Measurements from ENCODE around the gene PEX14.

The PEX14 gene

GRCh38 chr1:10630661-10631120 lies 155.9 kb downstream of the PEX14 start:
- no peak overlapping the region for H3K18ac ChIP-seq (ENCODE audit: low read depth in 1 of 2, low read length in 2 of 2)
- H3K79me1 ChIP-seq (replicated peaks; ENCODE audit: low read length, poor library complexity, severe bottlenecking) = peaks cover 4% of the 10 kb centered on the region
- no peak overlapping the region for H3K23ac ChIP-seq (ENCODE audit: low read length in 2 of 2)
- H2AFZ ChIP-seq (ENCODE audit: low read depth, low read length) = no peak overlapping the region
- no peak overlapping the region for H3K4ac ChIP-seq (ENCODE audit: low read depth in 1 of 2, low read length in 2 of 2)
- DNase-seq = no peak
- no peak overlapping the region for H4K91ac ChIP-seq (ENCODE audit: low read length)
- H2AK5ac ChIP-seq (ENCODE audit: low read length, severe bottlenecking) = no peak overlapping the region
- H2BK120ac ChIP-seq (ENCODE audit: low read depth, low read length) = no peak overlapping the region
- no peak overlapping the region for H4K8ac ChIP-seq (ENCODE audit: low read length)
- no peak overlapping the region for H3K4me3 ChIP-seq (ENCODE audit: insufficient read depth in 1 of 2, low read depth in 1 of 2, low read length in 2 of 2)
- H2BK5ac ChIP-seq (ENCODE audit: low read depth, low read length, poor library complexity, severe bottlenecking) = no peak overlapping the region
- no peak overlapping the region for H2BK12ac ChIP-seq (ENCODE audit: low read length in 2 of 2)
- H3K9ac ChIP-seq (ENCODE audit: low read length) = no peak overlapping the region
- no peaks in the 10 kb centered on the region for H3K27me3 ChIP-seq (ENCODE audit: control insufficient read depth in 1 of 2, insufficient read depth in 1 of 2, low read length in 2 of 2)
- no peaks in the 10 kb centered on the region for H3K9me3 ChIP-seq (ENCODE audit: control insufficient read depth, low read length)
- WGBS = 89% methylated on average over 9 of the region's 13 CpGs
- H3K14ac ChIP-seq (ENCODE audit: low read length in 2 of 2) = no peak overlapping the region
- no peak overlapping the region for H3K4me2 ChIP-seq (ENCODE audit: low read length, poor library complexity, severe bottlenecking)
- H3K27ac ChIP-seq (ENCODE audit: low read length, poor library complexity, severe bottlenecking) = no peak overlapping the region
- H3K4me1 ChIP-seq (ENCODE audit: control insufficient read depth, insufficient read depth, low read depth, low read length) = peaks cover 22% of the 10 kb centered on the region
- H2BK15ac ChIP-seq (ENCODE audit: low read depth, poor library complexity, severe bottlenecking) = no peak overlapping the region
- peaks cover 6 to 64% of the 10 kb centered on the region in 2 experiments for H3K36me3 ChIP-seq (ENCODE audit: control insufficient read depth in 1 of 2, insufficient read depth in 2 of 2, low read depth in 1 of 2, low read length in 2 of 2)

GRCh38 chr1:10631121-10631810 lies 156.5 kb downstream of the PEX14 start:
- Histone ChIP-seq H3K27me3 (ENCODE audit: control insufficient read depth in 1 of 2, insufficient read depth in 1 of 2, low read length in 2 of 2) (no peaks in the 10 kb centered on the region), H2BK120ac (ENCODE audit: low read depth, low read length) (no peak overlapping the region), H3K4me1 (ENCODE audit: control insufficient read depth, insufficient read depth, low read depth, low read length) (peaks cover 22% of the 10 kb centered on the region), H2AK5ac (ENCODE audit: low read length, severe bottlenecking) (no peak overlapping the region), H3K27ac (ENCODE audit: low read length, poor library complexity, severe bottlenecking) (no peak overlapping the region), H3K18ac (ENCODE audit: low read depth in 1 of 2, low read length in 2 of 2) (no peak overlapping the region), H3K79me1 (replicated peaks; ENCODE audit: low read length, poor library complexity, severe bottlenecking) (peaks cover 4% of the 10 kb centered on the region), H3K23ac (ENCODE audit: low read length in 2 of 2) (no peak overlapping the region), H3K4ac (ENCODE audit: low read depth in 1 of 2, low read length in 2 of 2) (no peak overlapping the region), H2BK5ac (ENCODE audit: low read depth, low read length, poor library complexity, severe bottlenecking) (no peak overlapping the region), H3K36me3 (ENCODE audit: control insufficient read depth in 1 of 2, insufficient read depth in 2 of 2, low read depth in 1 of 2, low read length in 2 of 2) (peaks cover 6 to 63% of the 10 kb centered on the region in 2 experiments), H3K9me3 (ENCODE audit: control insufficient read depth, low read length) (no peaks in the 10 kb centered on the region), H4K8ac (ENCODE audit: low read length) (no peak overlapping the region), H2BK15ac (ENCODE audit: low read depth, poor library complexity, severe bottlenecking) (no peak overlapping the region), H3K4me2 (ENCODE audit: low read length, poor library complexity, severe bottlenecking) (no peak overlapping the region), H3K9ac (ENCODE audit: low read length) (no peak overlapping the region), H3K14ac (ENCODE audit: low read length in 2 of 2) (no peak overlapping the region), H2BK12ac (ENCODE audit: low read length in 2 of 2) (no peak overlapping the region), H4K91ac (ENCODE audit: low read length) (no peak overlapping the region), H3K4me3 (ENCODE audit: insufficient read depth in 1 of 2, low read depth in 1 of 2, low read length in 2 of 2) (no peak overlapping the region), H2AFZ (ENCODE audit: low read depth, low read length) (no peak overlapping the region)
- 94% methylated on average over 20 of the region's 20 CpGs for WGBS
- DNase-seq = no peak

- no peak overlapping the region for H2BK120ac ChIP-seq (ENCODE audit: low read depth, low read length)
- no peak overlapping the region for H4K8ac ChIP-seq (ENCODE audit: low read length)
- no peaks in the 10 kb centered on the region for H3K9me3 ChIP-seq (ENCODE audit: control insufficient read depth, low read length)
- no peak for DNase-seq
- H3K18ac ChIP-seq (ENCODE audit: low read depth in 1 of 2, low read length in 2 of 2) = no peak overlapping the region
- H3K4me3 ChIP-seq (ENCODE audit: insufficient read depth in 1 of 2, low read depth in 1 of 2, low read length in 2 of 2) = no peak overlapping the region
- no peak overlapping the region for H2BK5ac ChIP-seq (ENCODE audit: low read depth, low read length, poor library complexity, severe bottlenecking)
- H3K9ac ChIP-seq (ENCODE audit: low read length) = no peak overlapping the region
- peak overlapping the region in 1 of 2 experiments; percentile 54 for H3K4ac ChIP-seq (ENCODE audit: low read depth in 1 of 2, low read length in 2 of 2)
- H2BK15ac ChIP-seq (ENCODE audit: low read depth, poor library complexity, severe bottlenecking) = no peak overlapping the region
- no peak overlapping the region for H3K4me2 ChIP-seq (ENCODE audit: low read length, poor library complexity, severe bottlenecking)
- H3K4me1 ChIP-seq (ENCODE audit: control insufficient read depth, insufficient read depth, low read depth, low read length) = peaks cover 22% of the 10 kb centered on the region
- H3K36me3 ChIP-seq (ENCODE audit: control insufficient read depth in 1 of 2, insufficient read depth in 2 of 2, low read depth in 1 of 2, low read length in 2 of 2) = peaks cover 3 to 56% of the 10 kb centered on the region in 2 experiments
- H4K91ac ChIP-seq (ENCODE audit: low read length) = no peak overlapping the region
- no peak overlapping the region for H2BK12ac ChIP-seq (ENCODE audit: low read length in 2 of 2)
- peak overlapping the region; percentile 26 for H2AK5ac ChIP-seq (ENCODE audit: low read length, severe bottlenecking)
- no peak overlapping the region for H3K23ac ChIP-seq (ENCODE audit: low read length in 2 of 2)
- H3K14ac ChIP-seq (ENCODE audit: low read length in 2 of 2) = no peak overlapping the region
- H3K27ac ChIP-seq (ENCODE audit: low read length, poor library complexity, severe bottlenecking) = no peak overlapping the region
- WGBS = 70% methylated on average over 14 of the region's 14 CpGs
- H2AFZ ChIP-seq (ENCODE audit: low read depth, low read length) = no peak overlapping the region
- no peaks in the 10 kb centered on the region for H3K27me3 ChIP-seq (ENCODE audit: control insufficient read depth in 1 of 2, insufficient read depth in 1 of 2, low read length in 2 of 2)
- peaks cover 4% of the 10 kb centered on the region for H3K79me1 ChIP-seq (replicated peaks; ENCODE audit: low read length, poor library complexity, severe bottlenecking)
Measured at GRCh38 chr1:10631811-10632593, 157.3 kb downstream of the PEX14 start.

- no peaks in the 10 kb centered on the region for H3K9me3 ChIP-seq (ENCODE audit: control insufficient read depth, low read length)
- no peak overlapping the region for H3K4ac ChIP-seq (ENCODE audit: low read depth in 1 of 2, low read length in 2 of 2)
- H3K4me3 ChIP-seq (ENCODE audit: insufficient read depth in 1 of 2, low read depth in 1 of 2, low read length in 2 of 2) = no peak overlapping the region
- H3K79me1 ChIP-seq (replicated peaks; ENCODE audit: low read length, poor library complexity, severe bottlenecking) = peaks cover 4% of the 10 kb centered on the region
- H3K27ac ChIP-seq (ENCODE audit: low read length, poor library complexity, severe bottlenecking) = no peak overlapping the region
- no peak for DNase-seq
- H2BK5ac ChIP-seq (ENCODE audit: low read depth, low read length, poor library complexity, severe bottlenecking) = no peak overlapping the region
- H3K23ac ChIP-seq (ENCODE audit: low read length in 2 of 2) = no peak overlapping the region
- no peak overlapping the region for H3K14ac ChIP-seq (ENCODE audit: low read length in 2 of 2)
- no peak overlapping the region for H2BK12ac ChIP-seq (ENCODE audit: low read length in 2 of 2)
- no peak overlapping the region for H4K8ac ChIP-seq (ENCODE audit: low read length)
- no peak overlapping the region for H3K9ac ChIP-seq (ENCODE audit: low read length)
- H2AFZ ChIP-seq (ENCODE audit: low read depth, low read length) = no peak overlapping the region
- peaks cover 0 to 7% of the 10 kb centered on the region in 2 experiments for H3K27me3 ChIP-seq (ENCODE audit: control insufficient read depth in 1 of 2, insufficient read depth in 1 of 2, low read length in 2 of 2)
- no peak overlapping the region for H2BK120ac ChIP-seq (ENCODE audit: low read depth, low read length)
- H2AK5ac ChIP-seq (ENCODE audit: low read length, severe bottlenecking) = no peak overlapping the region
- H4K91ac ChIP-seq (ENCODE audit: low read length) = no peak overlapping the region
- peaks cover 24% of the 10 kb centered on the region for H3K4me1 ChIP-seq (ENCODE audit: control insufficient read depth, insufficient read depth, low read depth, low read length)
- no peak overlapping the region for H3K4me2 ChIP-seq (ENCODE audit: low read length, poor library complexity, severe bottlenecking)
- no peak overlapping the region for H2BK15ac ChIP-seq (ENCODE audit: low read depth, poor library complexity, severe bottlenecking)
- H3K18ac ChIP-seq (ENCODE audit: low read depth in 1 of 2, low read length in 2 of 2) = no peak overlapping the region
- WGBS = 82% methylated on average over 14 of the region's 14 CpGs
- H3K36me3 ChIP-seq (ENCODE audit: control insufficient read depth in 1 of 2, insufficient read depth in 2 of 2, low read depth in 1 of 2, low read length in 2 of 2) = peaks cover 3 to 50% of the 10 kb centered on the region in 2 experiments
Measured at GRCh38 chr1:10632691-10633090, 157.9 kb downstream of the PEX14 start.

All from mesenchymal stem cell (in vitro differentiated cells and primary cell).